Measurements from ENCODE around the gene ACKR3.

- no peak for TF ChIP-seq CTCF (IDR thresholded peaks at IDR 0.05)
- no peak for TF ChIP-seq POLR2A (IDR thresholded peaks at IDR 0.05)
Observed at GRCh38 chr2:236607471-236608187, 38.0 kb downstream of the ACKR3 start.
